ENCODE measurements around the gene GOLGA8M.
"Not testable (repeated sequence)": the region's sequence is repeated elsewhere in the genome, so short reads cannot be mapped to it uniquely, and the experiment has no call there.

GOLGA8M gene

DNA sequence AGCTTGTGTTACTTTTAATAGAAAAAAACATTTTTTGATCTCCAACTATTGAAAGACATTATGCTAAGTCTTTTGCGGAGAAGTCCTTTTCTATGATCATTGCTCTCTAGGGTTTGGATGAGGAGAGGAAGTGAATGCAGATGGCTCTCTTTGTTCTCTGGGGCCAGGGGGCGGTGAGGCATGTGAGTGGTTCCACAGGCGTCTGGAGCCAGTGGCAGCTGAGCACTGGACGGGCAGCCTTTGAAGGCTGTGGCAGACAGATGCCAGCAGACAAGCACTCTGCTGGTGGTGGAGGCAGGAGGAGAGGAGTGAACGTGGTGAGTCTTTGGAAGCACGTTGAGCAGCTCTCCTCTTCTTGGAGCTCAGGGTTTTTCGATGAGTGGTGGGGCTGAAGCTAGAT, 51.5 kb downstream of the GOLGA8M start:
- DNase-seq = not testable (repeated sequence)

DNA sequence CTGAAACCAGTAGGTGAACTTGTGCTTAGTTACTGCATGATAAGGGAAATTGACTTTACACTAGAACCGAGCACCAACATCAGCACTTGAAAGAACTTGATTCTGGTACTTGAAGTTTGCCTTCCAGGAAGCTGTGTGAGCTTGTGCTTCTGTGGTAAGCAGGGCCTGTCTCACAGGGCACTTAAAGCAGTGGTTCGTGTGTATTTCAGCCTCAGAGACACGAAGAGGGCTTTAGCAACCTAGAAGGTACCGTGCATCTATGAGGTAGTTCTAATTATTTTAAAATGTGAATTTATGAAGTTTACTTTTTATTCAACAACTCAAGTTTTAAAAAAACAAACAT, 56.2 kb downstream of the GOLGA8M start:
- not testable (repeated sequence) for DNase-seq

DNA sequence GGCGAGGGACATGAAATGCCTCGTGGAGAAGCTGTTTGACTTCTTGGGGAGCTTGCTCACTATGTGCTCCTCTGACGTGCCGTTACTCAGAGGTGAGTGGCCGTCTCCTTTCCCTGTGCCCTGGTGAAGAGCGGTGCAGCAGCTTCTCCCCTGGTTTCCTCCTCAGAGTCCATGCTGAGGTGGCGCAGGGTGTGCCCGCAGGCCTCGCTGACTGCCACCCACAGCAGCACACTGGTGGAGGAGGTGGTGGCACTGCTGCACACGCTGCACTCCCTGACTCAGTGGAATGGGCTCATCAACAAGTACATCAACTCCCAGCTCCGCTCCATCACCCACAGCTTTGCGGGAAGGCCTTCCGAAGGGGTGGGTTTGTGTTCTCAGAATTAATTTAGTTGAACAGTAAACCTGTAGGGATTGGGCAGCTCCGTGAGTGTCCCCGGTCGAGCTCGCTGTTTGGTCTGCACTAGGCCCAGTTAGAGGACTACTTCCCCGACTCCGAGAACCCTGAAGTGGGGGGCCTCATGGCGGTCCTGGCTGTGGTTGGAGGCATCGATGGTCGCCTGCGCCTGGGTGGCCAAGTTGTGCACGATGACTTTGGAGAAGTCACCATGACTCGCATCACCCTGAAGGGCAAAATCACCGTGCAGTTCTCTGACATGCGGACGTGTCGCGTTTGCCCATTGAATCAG, 56.7 kb downstream of the GOLGA8M start:
- DNase-seq = not testable (repeated sequence)

DNA sequence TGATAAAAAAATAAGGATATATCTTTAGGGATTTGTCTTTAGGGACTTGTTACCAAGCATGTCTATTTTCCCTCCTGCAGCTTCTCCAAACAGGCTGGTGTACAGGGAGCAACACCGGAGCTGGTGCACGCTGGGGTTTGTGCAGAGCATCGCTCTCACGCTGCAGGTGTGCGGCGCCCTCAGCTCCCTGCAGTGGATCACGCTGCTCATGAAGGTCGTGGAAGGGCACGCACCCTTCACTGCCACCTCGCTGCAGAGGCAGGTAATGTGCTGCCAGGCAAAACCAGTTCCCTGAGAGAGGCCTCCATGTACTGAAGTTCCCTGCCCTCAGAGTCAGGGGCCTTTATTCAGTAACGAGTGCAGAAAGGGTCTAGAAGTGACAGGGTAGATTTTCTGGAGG, 58.0 kb downstream of the GOLGA8M start:
- DNase-seq = not testable (repeated sequence)

DNA sequence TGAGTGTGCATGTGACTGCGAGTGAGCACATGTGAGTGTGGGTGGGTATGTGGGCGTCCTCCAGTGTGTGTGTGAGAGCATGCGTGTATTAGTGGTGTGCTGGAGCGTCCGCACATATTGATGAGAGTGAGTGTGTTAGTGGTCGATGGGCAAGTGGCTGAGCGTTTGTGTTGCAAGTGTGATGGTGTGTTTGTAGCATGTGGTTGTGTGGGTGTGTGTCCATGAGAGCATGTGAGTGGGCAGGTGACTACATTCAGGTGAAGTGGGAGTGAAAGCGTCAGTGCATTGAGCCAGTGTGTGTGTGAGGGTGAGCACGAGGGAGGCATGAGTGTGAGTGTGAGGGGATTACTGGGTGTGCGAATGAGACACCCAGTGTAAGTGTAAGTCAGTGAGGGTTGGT, 59.7 kb downstream of the GOLGA8M start:
- DNase-seq = not testable (repeated sequence)
